Esophagus squamous epithelium (tissue), 4 donors: ENCODE results near the gene TM2D3.

Experiments used
- POLR2A ChIP-seq, 4 donors: fragments of 450-650 bp; IDR thresholded peaks; one replicate each; pipeline ENCODE4 v1.6.1; 2017; ENCODE audit warnings: antibody characterized with exemption in 4 of 4, mild to moderate bottlenecking in 4 of 4, moderate library complexity in 3 of 4
- TF ChIP-seq, protein P1 (sequence below), 6 experiments: fragments of 450-650 bp in 4 of 6; fragments of 200-600 bp in 2 of 6; sonication (generic) in 2 of 6; IDR thresholded peaks; one replicate each; pipeline ENCODE4 v1.5.1; 2016 to 2019; ENCODE audit warnings: antibody characterized with exemption in 6 of 6, mild to moderate bottlenecking in 4 of 6, moderate library complexity in 4 of 6

- TF ChIP-seq, protein P1, sequence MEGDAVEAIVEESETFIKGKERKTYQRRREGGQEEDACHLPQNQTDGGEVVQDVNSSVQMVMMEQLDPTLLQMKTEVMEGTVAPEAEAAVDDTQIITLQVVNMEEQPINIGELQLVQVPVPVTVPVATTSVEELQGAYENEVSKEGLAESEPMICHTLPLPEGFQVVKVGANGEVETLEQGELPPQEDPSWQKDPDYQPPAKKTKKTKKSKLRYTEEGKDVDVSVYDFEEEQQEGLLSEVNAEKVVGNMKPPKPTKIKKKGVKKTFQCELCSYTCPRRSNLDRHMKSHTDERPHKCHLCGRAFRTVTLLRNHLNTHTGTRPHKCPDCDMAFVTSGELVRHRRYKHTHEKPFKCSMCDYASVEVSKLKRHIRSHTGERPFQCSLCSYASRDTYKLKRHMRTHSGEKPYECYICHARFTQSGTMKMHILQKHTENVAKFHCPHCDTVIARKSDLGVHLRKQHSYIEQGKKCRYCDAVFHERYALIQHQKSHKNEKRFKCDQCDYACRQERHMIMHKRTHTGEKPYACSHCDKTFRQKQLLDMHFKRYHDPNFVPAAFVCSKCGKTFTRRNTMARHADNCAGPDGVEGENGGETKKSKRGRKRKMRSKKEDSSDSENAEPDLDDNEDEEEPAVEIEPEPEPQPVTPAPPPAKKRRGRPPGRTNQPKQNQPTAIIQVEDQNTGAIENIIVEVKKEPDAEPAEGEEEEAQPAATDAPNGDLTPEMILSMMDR (IDR thresholded peaks at IDR 0.05) = no peak
- no peak for TF ChIP-seq POLR2A (IDR thresholded peaks at IDR 0.05)
These were observed 14.3 kb downstream of the TM2D3 start for GRCh38 chr15:101637919-101638318.
